GM18519 (cell line): Measurements from ENCODE around the gene ZNF337.
"Not testable (repeated sequence)": the region's sequence is repeated elsewhere in the genome, so short reads cannot be mapped to it uniquely, and the experiment has no call there.

Experiments used
- ATAC-seq: cut with Tn5 transposase; IDR thresholded peaks from one replicate; pipeline ENCODE4 v1.9.1; 2021; ENCODE audit warnings: mild to moderate bottlenecking, moderate library complexity; ENCODE audit not compliant: unreplicated experiment, low FRiP score

Gene ZNF337

GRCh38 chr20:25632940-25633790 is 63.5 kb downstream of the ZNF337 start:
- ATAC-seq: no peak

- ATAC-seq: not testable (repeated sequence)
These were observed 66.0 kb downstream of the ZNF337 start for GRCh38 chr20:25630615-25631014.

GRCh38 chr20:25629816-25630499 is 66.7 kb downstream of the ZNF337 start:
- ATAC-seq: no peak

GRCh38 chr20:25626779-25627178 is 69.9 kb downstream of the ZNF337 start:
- ATAC-seq: no peak

GRCh38 chr20:25624500-25624939 is 72.1 kb downstream of the ZNF337 start:
- ATAC-seq: no peak
